OCI-LY3 (cell line): ENCODE data around the gene LRIT3.

Source experiments
- H2AFZ ChIP-seq: fragments of 200-600, 300-600 bp; shearing (Covaris generic); 2 replicates; pipeline ENCODE4 v1.6.0; 2014; ENCODE audit warnings: antibody characterized with exemption, low read depth, low read length
- H3K27ac ChIP-seq: fragments of 200-600, 300-600 bp; sonication (generic); 2 replicates; pipeline ENCODE4 v1.5.1; 2014; ENCODE audit warnings: mild to moderate bottlenecking, low read length, moderate library complexity, mixed read lengths
- H3K27me3 ChIP-seq: fragments of 200-600, 300-600 bp; sonication (generic); 2 replicates; pipeline ENCODE4 v1.6.1; 2014; ENCODE audit warnings: low read depth, low read length, mixed read lengths
- H3K36me3 ChIP-seq: fragments of 200-600, 300-600 bp; sonication (generic); replicated peaks from 2 replicates; pipeline ENCODE3; 2014; ENCODE audit warnings: low read depth, low read length, mixed read lengths
- H3K4me1 ChIP-seq: fragments of 300-600, 200-600 bp; sonication (generic); 2 replicates; pipeline ENCODE4 v1.6.1; 2014; ENCODE audit warnings: low read length, mixed read lengths
- H3K4me2 ChIP-seq: fragments of 200-600, 300-600 bp; sonication (generic); 2 replicates; pipeline ENCODE4 v1.6.1; 2014; ENCODE audit warnings: low read length, mixed read lengths
- H3K4me3 ChIP-seq: fragments of 300-600, 200-600 bp; sonication (generic); 2 replicates; pipeline ENCODE4 v1.5.1; 2014; ENCODE audit warnings: antibody characterized with exemption, mild to moderate bottlenecking, low read length, moderate library complexity
- H3K79me2 ChIP-seq: fragments of 300-600, 200-600 bp; shearing (Covaris generic); 2 replicates; pipeline ENCODE4 v1.6.1; 2014; ENCODE audit warnings: mild to moderate bottlenecking, low read length, mixed read lengths
- H3K9ac ChIP-seq: fragments of 300-600, 200-600 bp; shearing (Covaris generic); 2 replicates; pipeline ENCODE4 v1.6.0; 2014; ENCODE audit warnings: mild to moderate bottlenecking, low read length, moderate library complexity
- H3K9me3 ChIP-seq: fragments of 200-600, 300-600 bp; shearing (Covaris generic); 2 replicates; pipeline ENCODE4 v1.6.1; 2014; ENCODE audit warnings: low read length, mixed read lengths; ENCODE audit not compliant: insufficient read depth
- H4K20me1 ChIP-seq: fragments of 200-600, 300-600 bp; sonication (generic); 2 replicates; pipeline ENCODE4 v1.6.1; 2016; ENCODE audit warnings: low read length, mixed read lengths; ENCODE audit not compliant: insufficient read depth
- EZH2phosphoT487 ChIP-seq: fragments of 200-600 bp; shearing (Covaris generic); IDR thresholded peaks from 2 replicates; pipeline ENCODE4 v1.6.1; 2018; ENCODE audit warnings: antibody characterized with exemption, mixed run types, low read depth
- TF ChIP-seq, protein P1 (sequence below): fragments of 200-600, 300-600 bp; sonication (generic); IDR thresholded peaks from 2 replicates; pipeline ENCODE4 v1.5.1; 2014; ENCODE audit warnings: antibody characterized with exemption, low read length, low read depth

LRIT3 gene

GRCh38 chr4:109913596-109914241, 65.8 kb downstream of the LRIT3 start:
- TF ChIP-seq, protein P1, sequence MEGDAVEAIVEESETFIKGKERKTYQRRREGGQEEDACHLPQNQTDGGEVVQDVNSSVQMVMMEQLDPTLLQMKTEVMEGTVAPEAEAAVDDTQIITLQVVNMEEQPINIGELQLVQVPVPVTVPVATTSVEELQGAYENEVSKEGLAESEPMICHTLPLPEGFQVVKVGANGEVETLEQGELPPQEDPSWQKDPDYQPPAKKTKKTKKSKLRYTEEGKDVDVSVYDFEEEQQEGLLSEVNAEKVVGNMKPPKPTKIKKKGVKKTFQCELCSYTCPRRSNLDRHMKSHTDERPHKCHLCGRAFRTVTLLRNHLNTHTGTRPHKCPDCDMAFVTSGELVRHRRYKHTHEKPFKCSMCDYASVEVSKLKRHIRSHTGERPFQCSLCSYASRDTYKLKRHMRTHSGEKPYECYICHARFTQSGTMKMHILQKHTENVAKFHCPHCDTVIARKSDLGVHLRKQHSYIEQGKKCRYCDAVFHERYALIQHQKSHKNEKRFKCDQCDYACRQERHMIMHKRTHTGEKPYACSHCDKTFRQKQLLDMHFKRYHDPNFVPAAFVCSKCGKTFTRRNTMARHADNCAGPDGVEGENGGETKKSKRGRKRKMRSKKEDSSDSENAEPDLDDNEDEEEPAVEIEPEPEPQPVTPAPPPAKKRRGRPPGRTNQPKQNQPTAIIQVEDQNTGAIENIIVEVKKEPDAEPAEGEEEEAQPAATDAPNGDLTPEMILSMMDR: no peak
- TF ChIP-seq EZH2phosphoT487: no peak
- Histone ChIP-seq H3K9ac (no peak overlapping the region), H4K20me1 (no peaks in the 10 kb centered on the region), H3K36me3 (no peaks in the 10 kb centered on the region), H3K27me3 (no peaks in the 10 kb centered on the region), H3K4me1 (peaks cover 50% of the 10 kb centered on the region), H2AFZ (no peak overlapping the region), H3K27ac (no peak overlapping the region), H3K4me2 (peak overlapping the region; percentile 58), H3K79me2 (no peaks in the 10 kb centered on the region), H3K4me3 (no peak overlapping the region), H3K9me3 (no peaks in the 10 kb centered on the region)

DNA sequence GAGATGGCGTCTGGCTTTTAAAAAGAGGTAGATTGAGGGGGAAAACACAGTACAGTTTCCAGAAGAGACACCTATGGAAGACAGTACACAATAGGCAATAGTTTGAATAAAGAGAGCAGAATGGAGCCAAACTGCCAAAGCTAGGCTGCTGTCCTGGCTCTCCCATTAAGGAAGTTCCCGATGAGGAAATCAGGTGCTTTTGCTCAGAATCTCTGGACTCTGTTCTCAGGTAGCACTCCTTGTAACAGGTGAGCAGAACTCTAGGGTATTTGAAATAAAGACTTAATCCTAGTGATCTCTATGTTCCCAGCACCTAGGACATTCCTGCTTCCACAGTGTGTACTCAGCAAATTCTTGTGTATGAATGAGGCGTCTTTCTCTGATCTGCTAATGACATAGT, 66.4 kb downstream of the LRIT3 start:
- no peak overlapping the region for H3K4me3 ChIP-seq
- H3K36me3 ChIP-seq: no peaks in the 10 kb centered on the region

GRCh38 chr4:109915385-109916026, 67.6 kb downstream of the LRIT3 start:
- peak overlapping the region; percentile 58 for H3K4me3 ChIP-seq
- H3K4me2 ChIP-seq: peak overlapping the region; percentile 85
- H3K9me3 ChIP-seq: no peaks in the 10 kb centered on the region
- H3K27ac ChIP-seq: peak overlapping the region; percentile 42
- H3K79me2 ChIP-seq: no peaks in the 10 kb centered on the region
- peak overlapping the region; percentile 1; the same call in 1 of the 2 replicates for H3K9ac ChIP-seq
- H2AFZ ChIP-seq: peak overlapping the region; percentile 81; the same call in 1 of the 2 replicates
- H3K36me3 ChIP-seq: no peaks in the 10 kb centered on the region
- H4K20me1 ChIP-seq: no peaks in the 10 kb centered on the region
- TF ChIP-seq EZH2phosphoT487: no peak
- TF ChIP-seq, protein P1: no peak
- H3K27me3 ChIP-seq: no peaks in the 10 kb centered on the region
- H3K4me1 ChIP-seq: peaks cover 50% of the 10 kb centered on the region

More for the DNA sequence above, 66.4 kb downstream of the LRIT3 start:
- TF ChIP-seq EZH2phosphoT487: no peak
- TF ChIP-seq, protein P1: no peak
- H3K4me2 ChIP-seq: peak overlapping the region; percentile 58
- no peak overlapping the region for H3K9ac ChIP-seq
- no peaks in the 10 kb centered on the region for H3K79me2 ChIP-seq
- no peak overlapping the region for H2AFZ ChIP-seq
- H3K27ac ChIP-seq: no peak overlapping the region
- H4K20me1 ChIP-seq: no peaks in the 10 kb centered on the region
- no peaks in the 10 kb centered on the region for H3K27me3 ChIP-seq
- no peaks in the 10 kb centered on the region for H3K9me3 ChIP-seq
- peaks cover 50% of the 10 kb centered on the region for H3K4me1 ChIP-seq

DNA sequence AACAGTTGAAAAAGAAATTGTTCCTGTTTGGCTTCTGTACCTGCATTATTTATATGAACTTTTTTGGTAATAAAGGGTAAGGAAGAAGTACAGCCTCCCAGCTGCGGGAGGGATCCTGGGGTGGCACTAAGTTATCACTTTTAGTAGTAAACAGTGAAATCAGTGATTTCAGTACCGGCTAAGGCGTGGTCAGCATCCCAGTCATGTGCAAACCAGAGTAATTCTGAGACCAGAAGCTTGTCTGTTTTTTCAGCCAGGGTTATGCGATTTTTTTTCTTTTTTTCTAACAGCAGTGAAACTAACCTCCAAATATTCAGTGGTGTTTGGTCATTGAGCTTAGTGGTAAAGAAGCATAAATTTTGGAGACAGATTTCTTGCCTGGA, 68.1 kb downstream of the LRIT3 start:
- TF ChIP-seq, protein P1: no peak
- TF ChIP-seq EZH2phosphoT487: no peak
- Histone ChIP-seq H3K9me3 (no peaks in the 10 kb centered on the region), H3K9ac (peak overlapping the region; percentile 42), H3K4me3 (peak overlapping the region; percentile 58), H3K4me1 (peaks cover 50% of the 10 kb centered on the region), H3K27ac (peak overlapping the region; percentile 42), H3K79me2 (no peaks in the 10 kb centered on the region), H4K20me1 (no peaks in the 10 kb centered on the region), H3K4me2 (peak overlapping the region; percentile 85), H2AFZ (peak overlapping the region; percentile 81), H3K36me3 (no peaks in the 10 kb centered on the region), H3K27me3 (no peaks in the 10 kb centered on the region)
